Endothelial cell of umbilical vein (primary cell): Measurements from ENCODE around the gene TMEM267. TPM values are rescaled to one million over a fixed set of nuclear protein-coding genes. Genes with fewer than 3 reads are reported as not detected.

Source experiments
- BruUV-seq: library from RNA; stranded (reverse); fragments of 400-500 nt; replicated peaks from 2 replicates; lab custom pipeline; 2021; lab: Mats Ljungman, UMichigan
- CTCF ChIA-PET: fragments of 300-600, 350-600 bp; sonication (Branson Sonifier 250); formaldehyde crosslinking; loops from one replicate; lab custom pipeline; 2021; ENCODE audit warnings: antibody characterized with exemption, inconsistent platforms; lab: Charles Lee
- POLR2A ChIA-PET: fragments of 300-600, 350-600 bp; sonication (Branson Sonifier 250); formaldehyde crosslinking; loops from one replicate; lab custom pipeline; 2021; ENCODE audit warnings: antibody characterized with exemption, inconsistent platforms; lab: Charles Lee
- DNase-seq: peaks from one replicate; pipeline ENCODE4 v3.0.0-alpha.2; 2011; ENCODE audit warnings: low read depth, low spot score
- FAIRE-seq: peaks from 2 replicates; lab custom pipeline; 2011; peaks lifted over from hg19 to GRCh38; lab: Jason Lieb, UNC
- H2AFZ ChIP-seq: 2 replicates; pipeline ENCODE4 v1.6.0; 2012; ENCODE audit warnings: low read depth, low read length, control low read depth, inconsistent platforms
- H3K27ac ChIP-seq: 2 replicates; pipeline ENCODE4 v1.5.1; 2011; ENCODE audit warnings: low read depth, mild to moderate bottlenecking, control low read depth, low read length, moderate library complexity; ENCODE audit not compliant: insufficient read depth
- H3K27me3 ChIP-seq, 2 experiments: 2 replicates each; pipeline versions ENCODE4 v1.6.0 to v1.6.1; 2011; ENCODE audit warnings: low read length in 2 of 2, mixed read lengths in 1 of 2; ENCODE audit not compliant: control insufficient read depth in 2 of 2, insufficient read depth in 2 of 2
- H3K36me3 ChIP-seq, 2 experiments: 2 replicates in 1 of 2; 3 replicates in 1 of 2; pipeline ENCODE4 v1.5.1; 2011; ENCODE audit warnings: low read length in 2 of 2, mild to moderate bottlenecking in 1 of 2, moderate library complexity in 1 of 2; ENCODE audit not compliant: control insufficient read depth in 2 of 2, insufficient read depth in 2 of 2; ENCODE audit errors: extremely low read depth in 1 of 2
- H3K4me1 ChIP-seq: 3 replicates; pipeline ENCODE4 v1.5.1; 2011; ENCODE audit warnings: mild to moderate bottlenecking, low read length; ENCODE audit not compliant: control insufficient read depth, insufficient read depth; ENCODE audit errors: extremely low read depth
- H3K4me2 ChIP-seq: 2 replicates; pipeline ENCODE4 v1.6.1; 2011; ENCODE audit warnings: low read length, control low read depth, mixed read lengths; ENCODE audit not compliant: insufficient read depth
- H3K4me3 ChIP-seq, 3 experiments: fragments of 200-600 bp in 1 of 3; sonication (generic), shearing (Covaris generic) in 1 of 3; replicated peaks in 1 of 3; 2 replicates each; pipeline ENCODE4 v1.5.1; 2011 to 2016; ENCODE audit warnings: control low read depth in 3 of 3, low read length in 3 of 3, mild to moderate bottlenecking in 2 of 3, inconsistent platforms in 1 of 3, low read depth in 1 of 3, moderate library complexity in 1 of 3; ENCODE audit not compliant: insufficient read depth in 1 of 3
- H3K79me2 ChIP-seq: 2 replicates; pipeline ENCODE4 v1.6.0; 2012; ENCODE audit warnings: low read length, inconsistent platforms; ENCODE audit not compliant: control insufficient read depth, insufficient read depth
- H3K9ac ChIP-seq: replicated peaks from 2 replicates; pipeline ENCODE3; 2011; ENCODE audit warnings: low read length, control low read depth; ENCODE audit not compliant: insufficient read depth; ENCODE audit errors: extremely low read depth
- H3K9me1 ChIP-seq: replicated peaks from 3 replicates; pipeline ENCODE4 v1.6.0; 2011; ENCODE audit warnings: mild to moderate bottlenecking, low read length; ENCODE audit not compliant: control insufficient read depth, insufficient read depth; ENCODE audit errors: extremely low read depth
- H3K9me3 ChIP-seq: replicated peaks from 2 replicates; pipeline ENCODE4 v1.5.1; 2012; ENCODE audit warnings: low read length, inconsistent platforms; ENCODE audit not compliant: control insufficient read depth, insufficient read depth
- H4K20me1 ChIP-seq: replicated peaks from 2 replicates; pipeline ENCODE3; 2011; ENCODE audit warnings: mild to moderate bottlenecking, low read length; ENCODE audit not compliant: control insufficient read depth, insufficient read depth; ENCODE audit errors: extremely low read depth
- CTCF ChIP-seq, 2 donors: IDR thresholded peaks; 1 replicate in 1 of 2; 2 replicates in 1 of 2; pipeline ENCODE4 v1.5.1; 2011; ENCODE audit warnings: low read length in 2 of 2, mild to moderate bottlenecking in 2 of 2, moderate library complexity in 2 of 2, control low read depth in 1 of 2, inconsistent platforms in 1 of 2, low read depth in 1 of 2; ENCODE audit not compliant: insufficient read depth in 1 of 2; ENCODE audit errors: extremely low read depth in 1 of 2
- EZH2 ChIP-seq: IDR thresholded peaks from 2 replicates; pipeline ENCODE4 v1.6.1; 2012; ENCODE audit warnings: borderline replicate concordance, low read depth, mild to moderate bottlenecking, moderate library complexity, low read length, inconsistent platforms; ENCODE audit not compliant: severe bottlenecking
- GATA2 ChIP-seq: IDR thresholded peaks from 2 replicates; pipeline ENCODE4 v1.7.0; 2011; ENCODE audit warnings: low read depth, mild to moderate bottlenecking, moderate library complexity, mixed read lengths, low read length; ENCODE audit not compliant: insufficient read length, insufficient read depth
- JUN ChIP-seq: IDR thresholded peaks from 2 replicates; pipeline ENCODE4 v1.6.1; 2011; ENCODE audit warnings: borderline replicate concordance, low read depth; ENCODE audit not compliant: insufficient read length, insufficient read depth
- MYC ChIP-seq: IDR thresholded peaks from one replicate; pipeline ENCODE4 v1.6.1; 2011; ENCODE audit warnings: mild to moderate bottlenecking, low read depth, low read length
- POLR2A ChIP-seq: IDR thresholded peaks from 2 replicates; pipeline ENCODE4 v1.6.1; 2012; ENCODE audit warnings: low read depth, mild to moderate bottlenecking, control low read depth, low read length
- POLR2AphosphoS5 ChIP-seq: IDR thresholded peaks from 2 replicates; pipeline ENCODE4 v1.6.1; 2012; ENCODE audit warnings: low read depth, mild to moderate bottlenecking, control low read depth, low read length, moderate library complexity; ENCODE audit not compliant: insufficient read depth
- dilution Hi-C: fragments of 300-500 bp; cut with MboI; formaldehyde crosslinking; loops from one replicate; pipeline ENCODE4 v1.15.0; 2019; ENCODE audit warnings: low sequenced_read_pairs; ENCODE audit not compliant: extremely low pct_ligation_motif_present
- intact Hi-C: fragments of 100-400 bp; cut with micrococcal nuclease; formaldehyde crosslinking; loops from one replicate; pipeline ENCODE4 v1.10.0; 2022
- polyA plus RNA-seq, 4 experiments: library from polyadenylated mRNA; depleted of rRNA in 3 of 4; stranded (reverse) in 3 of 4; unstranded in 1 of 4; fragments of >200 nt; gene quantifications; 2 replicates each; pipeline versions ENCODE4 v1.2.1 to v1.2.3, GENCODE V29; 2011 to 2012; ENCODE audit warnings: missing spikeins in 1 of 4
- total RNA-seq: library from RNA; stranded (reverse); gene quantifications from 2 replicates; pipeline ENCODE4 v1.2.3, GENCODE V29; 2021

The TMEM267 gene
- total and polyA plus RNA-seq, 2 donors (not counting 3 experiments of a cell fraction or from before 2014, with no cell fraction given), result 5.4 to 8.6 TPM

GRCh38 chr5:43530648-43531047 is 47.0 kb upstream of the TMEM267 start:
- CTCF ChIA-PET, result no interaction called here
- intact Hi-C loops (no loop called here), dilution Hi-C loops (no loop called here)
- BruUV-seq, result no TSS peak
- POLR2A ChIA-PET, result no interaction called here
- no peaks in the 10 kb centered on the region for H3K9me1 ChIP-seq
- no peaks in the 10 kb centered on the region for H4K20me1 ChIP-seq
- peaks cover 20 to 33% of the 10 kb centered on the region in 2 experiments for H3K36me3 ChIP-seq
- no peaks in the 10 kb centered on the region for H3K4me1 ChIP-seq
- TF ChIP-seq POLR2A, result no peak
- TF ChIP-seq POLR2AphosphoS5, result no peak
- TF ChIP-seq JUN, result no peak
- H3K79me2 ChIP-seq, result no peaks in the 10 kb centered on the region
- DNase-seq (no peak), FAIRE-seq (no peak)
- H3K4me2 ChIP-seq, result no peak overlapping the region
- H3K27me3 ChIP-seq, result no peaks in the 10 kb centered on the region
- no peak overlapping the region for H3K4me3 ChIP-seq
- no peak overlapping the region for H3K27ac ChIP-seq
- no peak overlapping the region for H2AFZ ChIP-seq
- H3K9me3 ChIP-seq, result no peaks in the 10 kb centered on the region
- H3K9ac ChIP-seq, result no peak overlapping the region

GRCh38 chr5:43523662-43524072 is 40.0 kb upstream of the TMEM267 start:
- Histone ChIP-seq H4K20me1 (no peaks in the 10 kb centered on the region), H3K9me1 (no peaks in the 10 kb centered on the region), H3K4me3 (no peak overlapping the region), H2AFZ (no peak overlapping the region), H3K4me1 (no peaks in the 10 kb centered on the region), H3K4me2 (no peak overlapping the region), H3K36me3 (peaks cover 8 to 12% of the 10 kb centered on the region in 2 experiments), H3K27me3 (no peaks in the 10 kb centered on the region), H3K27ac (no peak overlapping the region), H3K9me3 (no peaks in the 10 kb centered on the region), H3K79me2 (no peaks in the 10 kb centered on the region), H3K9ac (no peak overlapping the region)
- CTCF ChIA-PET, result interaction anchor here (3.5 kb wide), 1 partner anchor 39 kb away, joined by 13 read pairs; the partner anchor contains the start of gene TMEM267
- dilution Hi-C loops (no loop called here), intact Hi-C loops (no loop called here)
- DNase-seq (no peak), FAIRE-seq (no peak)
- no TSS peak for BruUV-seq
- POLR2A ChIA-PET, result interaction anchor here (1.1 kb wide), 1 partner anchor 9 kb away, joined by 5 read pairs; the partner anchor contains the start of gene C5orf34
- TF ChIP-seq POLR2A (no peak), GATA2 (no peak), EZH2 (no peak), JUN (no peak), POLR2AphosphoS5 (no peak), MYC (no peak), CTCF (IDR thresholded peaks at IDR 0.05; ENCODE audit: extremely low read depth in 1 of 2, insufficient read depth in 1 of 2, low read depth in 1 of 2, low read length in 2 of 2) (no peak)
